ENCODE measurements around the gene ZP3.
A peak's percentile ranks its signal among the peaks of the same experiment; 100 is the strongest.
"Not testable (repeated sequence)": the region's sequence is repeated elsewhere in the genome, so short reads cannot be mapped to it uniquely, and the experiment has no call there.

The ZP3 gene

DNA sequence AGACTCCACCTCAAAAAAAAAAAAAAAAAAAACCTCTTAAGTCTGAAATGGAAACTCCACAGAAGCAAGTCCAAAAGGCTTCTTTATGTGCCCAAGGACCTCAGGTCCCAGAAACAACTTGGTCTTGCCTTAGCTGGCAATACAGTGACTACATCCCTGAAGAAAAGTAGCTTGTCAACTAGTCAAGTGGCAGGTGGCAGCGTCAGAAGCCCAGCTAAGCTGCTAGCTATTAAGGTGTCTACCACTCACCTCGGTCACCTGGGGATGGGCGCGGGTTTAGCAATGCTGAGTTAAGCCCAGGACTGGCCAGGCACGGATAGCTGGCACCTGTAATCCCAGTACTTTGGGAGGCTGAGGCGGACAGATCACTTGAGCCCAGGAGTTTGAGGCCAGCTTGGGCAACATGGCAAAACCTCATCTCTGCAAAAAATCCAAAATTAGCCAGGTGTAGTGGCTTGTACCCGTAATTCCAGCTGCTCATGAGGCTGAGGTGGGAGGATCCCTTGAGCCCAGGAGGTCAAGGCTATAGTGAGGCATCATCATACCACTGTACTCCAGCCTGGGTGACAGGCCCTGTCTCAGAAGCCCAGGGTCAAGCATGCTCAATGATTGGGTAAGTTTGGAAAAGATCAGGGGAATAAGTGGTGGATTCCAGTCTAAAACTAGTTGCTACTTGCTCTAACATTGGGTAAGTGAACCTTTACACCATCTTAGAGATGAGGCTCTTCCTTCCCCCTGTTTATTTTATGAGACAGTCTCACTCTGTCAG lies 14.6 kb downstream of the ZP3 start:
- not testable (repeated sequence) for DNase-seq (ENCODE audit: extremely low read depth in 1 of 2, low read depth in 1 of 2)

DNA sequence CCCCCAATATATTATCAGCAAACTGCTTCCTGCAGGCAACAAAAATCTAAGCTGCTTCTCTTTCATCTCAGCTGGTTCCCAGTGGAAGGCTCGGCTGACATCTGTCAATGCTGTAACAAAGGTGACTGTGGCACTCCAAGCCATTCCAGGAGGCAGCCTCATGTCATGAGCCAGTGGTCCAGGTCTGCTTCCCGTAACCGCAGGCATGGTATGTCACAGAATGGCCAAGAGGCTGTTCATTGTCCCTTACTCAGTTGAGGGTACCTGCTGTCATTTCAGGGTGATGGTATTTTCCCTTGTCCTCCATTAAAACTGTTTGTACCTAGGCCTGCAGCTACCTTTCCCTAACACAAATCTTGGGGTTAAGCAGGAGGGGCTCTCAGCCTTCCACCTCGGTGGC lies 15.7 kb downstream of the ZP3 start:
- DNase-seq (ENCODE audit: extremely low read depth in 1 of 2, low read depth in 1 of 2), result not testable (repeated sequence)

DNA sequence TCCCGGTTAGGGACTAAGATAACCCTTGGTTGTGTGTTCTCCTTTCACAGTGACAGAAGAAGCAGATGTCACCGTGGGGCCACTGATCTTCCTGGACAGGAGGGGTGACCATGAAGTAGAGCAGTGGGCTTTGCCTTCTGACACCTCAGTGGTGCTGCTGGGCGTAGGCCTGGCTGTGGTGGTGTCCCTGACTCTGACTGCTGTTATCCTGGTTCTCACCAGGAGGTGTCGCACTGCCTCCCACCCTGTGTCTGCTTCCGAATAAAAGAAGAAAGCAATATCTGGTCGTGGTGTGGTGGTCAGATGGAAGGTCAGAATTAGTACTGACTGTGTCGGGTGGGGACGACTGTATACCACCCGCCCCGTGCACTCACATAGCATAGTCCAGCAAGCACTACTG lies 17.0 kb downstream of the ZP3 start:
- DNase-seq (ENCODE audit: extremely low read depth in 1 of 2, low read depth in 1 of 2), result not testable (repeated sequence)

DNA sequence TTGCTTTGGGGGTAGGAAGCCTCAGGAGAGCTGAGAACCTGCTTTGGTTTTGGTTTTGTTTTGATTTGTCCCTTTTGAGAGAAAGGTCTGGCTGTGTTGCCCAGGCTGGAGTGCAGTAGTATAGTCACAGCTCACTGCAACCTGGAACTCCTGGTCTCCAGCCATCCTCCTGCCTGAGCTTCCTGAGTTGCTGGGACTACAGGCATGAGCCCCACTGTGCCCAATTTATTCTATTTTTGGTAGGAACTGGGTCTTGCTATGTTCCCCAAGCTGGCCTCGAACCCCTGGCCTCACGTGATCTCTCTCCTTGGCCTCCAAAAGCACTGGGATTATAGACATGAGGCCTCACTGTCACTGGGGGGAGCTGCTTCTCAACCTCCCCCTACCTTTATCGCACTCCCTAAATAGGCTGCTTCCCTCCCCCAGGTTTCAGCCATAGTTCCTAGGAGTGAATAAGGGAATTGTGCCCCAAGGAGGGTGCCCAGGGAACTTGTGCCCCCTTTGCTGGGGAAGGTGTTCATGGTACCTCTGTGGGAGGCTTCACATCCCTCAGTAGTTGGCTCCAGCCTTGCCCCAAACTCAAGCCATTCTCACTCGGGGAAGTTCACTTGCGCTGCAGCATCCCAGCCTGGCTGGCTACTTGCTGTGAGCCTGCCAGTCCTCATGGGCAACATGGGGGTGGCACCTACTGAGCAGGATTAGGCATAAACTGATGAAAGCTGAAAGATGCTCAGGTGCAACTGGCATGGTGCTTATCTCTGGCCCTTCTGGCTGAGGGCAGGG lies 18.1 kb downstream of the ZP3 start:
- not testable (repeated sequence) for DNase-seq (ENCODE audit: extremely low read depth in 1 of 2, low read depth in 1 of 2)

DNA sequence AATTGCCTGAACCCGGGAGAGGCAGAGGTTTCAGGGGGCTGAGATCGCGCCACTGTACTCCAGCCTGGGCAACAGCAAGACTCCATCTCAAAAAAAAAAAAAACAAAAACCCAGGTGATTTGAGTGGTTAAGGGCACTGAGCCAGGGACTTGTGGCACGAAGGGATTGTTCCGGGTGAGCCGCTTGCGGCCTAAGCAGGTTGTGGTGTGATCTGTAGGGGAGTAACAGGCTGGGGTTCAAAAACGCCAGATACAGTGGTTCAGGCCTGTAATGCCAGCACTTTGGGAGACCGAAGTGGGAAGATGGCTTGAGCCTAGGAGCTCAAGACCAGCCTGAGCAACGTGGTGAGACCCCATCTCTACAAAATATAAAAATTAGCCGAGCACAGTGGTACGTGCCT lies 19.1 kb downstream of the ZP3 start:
- not testable (repeated sequence) for DNase-seq (ENCODE audit: extremely low read depth in 1 of 2, low read depth in 1 of 2)

DNA sequence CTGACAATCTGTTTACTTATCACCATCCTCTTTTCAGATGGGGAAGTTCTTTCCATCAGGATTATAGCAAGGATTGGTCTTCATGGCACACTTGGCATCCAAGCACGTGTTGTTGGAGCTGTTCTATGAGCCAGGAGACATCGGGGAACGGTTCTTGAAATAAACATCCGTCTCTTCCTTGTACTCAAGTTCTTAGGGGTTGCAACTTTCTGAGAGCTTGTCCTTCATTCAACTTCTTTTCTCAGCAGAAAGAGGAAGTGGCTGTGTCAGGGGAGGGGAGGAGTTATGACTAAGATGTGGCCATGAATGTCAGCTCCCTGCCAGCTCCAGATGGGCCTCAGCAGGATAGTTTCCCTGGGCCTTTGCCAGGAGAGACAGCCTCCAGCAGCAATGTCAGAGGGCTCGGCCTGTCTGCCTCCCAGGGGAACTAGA lies 20.8 kb downstream of the ZP3 start:
- DNase-seq (ENCODE audit: extremely low read depth in 1 of 2, low read depth in 1 of 2), result not testable (repeated sequence)

DNA sequence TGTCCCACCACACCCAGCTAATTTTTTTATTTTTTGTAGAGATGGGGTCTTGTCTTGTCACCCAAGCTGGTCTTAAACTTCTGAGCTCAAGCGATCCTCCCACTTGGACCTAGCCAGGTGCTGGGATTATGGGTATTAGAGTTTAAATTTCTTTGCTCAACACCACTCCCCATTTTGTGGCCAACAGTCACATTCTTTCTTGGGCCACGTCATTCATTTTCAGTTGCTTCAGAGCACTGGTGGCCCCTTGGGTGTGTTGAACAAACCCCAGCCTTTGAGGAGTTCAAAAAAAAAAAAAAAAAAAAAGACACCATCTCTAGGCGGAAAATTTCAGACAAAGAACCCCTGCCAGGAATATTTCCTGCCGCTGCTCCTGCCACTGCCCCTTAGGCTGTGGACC lies 32.3 kb downstream of the ZP3 start:
- DNase-seq (ENCODE audit: extremely low read depth in 1 of 2, low read depth in 1 of 2), result not testable (repeated sequence)

DNA sequence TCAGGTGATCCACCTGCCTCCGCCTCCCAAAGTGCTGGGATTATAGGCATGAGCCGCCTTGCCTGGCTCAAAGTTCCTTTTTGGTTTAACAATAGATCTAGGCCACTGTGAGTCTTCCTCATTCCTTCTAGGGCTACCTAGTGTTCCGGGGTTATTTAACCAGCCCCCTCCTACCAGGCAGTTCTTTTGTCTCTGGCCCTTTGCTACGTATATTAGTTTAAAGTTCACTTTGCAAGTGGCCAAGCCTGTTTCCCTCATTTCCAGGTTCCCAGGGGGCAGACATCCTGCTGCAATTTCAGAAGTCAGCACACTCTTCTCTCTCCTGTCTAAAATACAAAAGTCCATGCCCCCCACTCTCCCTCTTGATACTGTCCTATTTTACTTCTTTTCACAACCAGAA lies 33.8 kb downstream of the ZP3 start:
- DNase-seq (ENCODE audit: extremely low read depth in 1 of 2, low read depth in 1 of 2), result not testable (repeated sequence)

DNA sequence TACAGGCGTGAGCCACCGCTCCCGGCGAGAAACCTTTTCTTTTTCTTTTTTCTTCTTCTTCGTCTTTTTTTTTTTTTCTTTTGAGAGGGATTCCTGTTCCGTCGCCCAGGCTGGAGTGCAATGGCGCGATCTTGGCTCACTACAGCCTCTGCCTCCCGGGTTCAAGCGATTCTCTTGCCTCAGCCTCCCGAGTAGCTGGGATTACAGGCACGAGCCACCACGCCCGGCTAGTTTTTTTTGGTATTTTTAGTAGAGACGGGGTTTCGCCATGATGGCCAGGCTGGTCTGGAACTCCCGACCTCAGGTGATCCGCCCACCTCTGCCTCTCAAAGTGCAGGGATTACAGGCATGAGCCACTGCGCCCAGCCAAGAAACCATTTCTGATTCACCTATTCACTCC lies 36.0 kb downstream of the ZP3 start:
- DNase-seq (ENCODE audit: extremely low read depth in 1 of 2, low read depth in 1 of 2), result not testable (repeated sequence)

DNA sequence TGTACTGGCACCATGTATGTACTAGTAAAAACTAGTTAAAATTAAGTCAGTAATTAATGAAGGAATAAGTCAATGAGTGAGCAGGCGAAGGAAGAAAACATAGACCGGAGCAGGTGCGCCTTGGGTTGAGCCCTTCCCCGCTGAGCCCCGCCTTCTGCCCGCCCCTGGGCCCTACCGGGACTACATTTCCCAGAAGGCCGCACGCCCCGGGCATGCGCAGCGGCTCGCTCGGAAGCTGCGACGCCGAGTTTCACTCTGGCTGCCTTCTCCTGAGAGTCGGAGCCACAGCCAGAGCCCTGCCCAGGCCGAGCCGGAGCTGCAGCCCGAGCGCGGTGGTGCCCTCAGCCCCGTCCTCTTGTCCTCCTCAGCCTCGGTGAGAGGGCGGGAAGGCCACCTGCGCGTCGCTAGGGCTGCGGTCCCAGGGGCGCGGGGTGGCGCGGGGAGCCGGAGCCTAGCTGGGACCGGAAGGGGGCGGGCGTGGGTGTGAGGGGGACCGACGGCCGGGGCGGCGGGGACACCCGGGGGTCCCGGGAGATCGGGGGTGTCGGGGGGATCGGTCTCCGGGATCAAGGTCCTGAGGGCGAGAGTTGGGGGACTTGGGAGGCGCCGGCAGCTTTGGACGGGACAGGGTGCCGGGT lies 36.8 kb downstream of the ZP3 start, which contains the start of gene DTX2:
Gene DTX2, plus strand, starts transcription at position 246 of the 638 bp plus-strand sequence. CDS start 18,801 bp downstream, outside the sequence.
- peak in 1 of 2 donors; percentile 14 for DNase-seq (ENCODE audit: extremely low read depth in 1 of 2, low read depth in 1 of 2)

DNA sequence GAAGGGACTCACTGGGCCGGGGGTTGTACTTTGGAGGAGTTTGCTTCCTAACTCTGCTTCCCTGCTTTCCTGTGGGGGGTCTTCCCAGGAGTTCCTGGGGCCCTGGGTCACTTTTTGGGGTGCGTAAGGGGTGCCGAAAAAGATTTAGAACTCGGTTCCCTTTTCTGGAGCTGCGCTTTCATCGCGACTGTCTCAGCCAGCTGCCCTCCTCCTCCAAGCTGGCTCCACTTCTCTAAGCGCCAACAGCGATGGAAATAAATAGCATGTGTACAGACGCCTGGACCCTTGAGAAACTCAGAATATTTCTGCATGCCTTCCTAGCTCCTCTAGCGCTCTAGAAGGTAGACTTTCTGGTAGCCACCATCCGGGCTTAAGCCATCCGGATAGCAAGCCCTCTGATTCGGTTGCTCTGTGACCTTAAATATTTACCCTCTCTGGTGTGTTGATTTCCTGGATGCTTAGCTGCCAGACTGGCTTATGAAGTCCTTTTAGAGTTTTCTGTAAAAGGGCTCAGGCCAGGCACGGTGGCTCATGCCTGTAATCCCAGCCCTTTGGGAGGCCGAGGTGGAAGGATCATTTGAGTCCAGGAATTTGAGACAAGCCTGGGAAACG lies 37.6 kb downstream of the ZP3 start:
- DNase-seq (ENCODE audit: extremely low read depth in 1 of 2, low read depth in 1 of 2), result not testable (repeated sequence)

DNA sequence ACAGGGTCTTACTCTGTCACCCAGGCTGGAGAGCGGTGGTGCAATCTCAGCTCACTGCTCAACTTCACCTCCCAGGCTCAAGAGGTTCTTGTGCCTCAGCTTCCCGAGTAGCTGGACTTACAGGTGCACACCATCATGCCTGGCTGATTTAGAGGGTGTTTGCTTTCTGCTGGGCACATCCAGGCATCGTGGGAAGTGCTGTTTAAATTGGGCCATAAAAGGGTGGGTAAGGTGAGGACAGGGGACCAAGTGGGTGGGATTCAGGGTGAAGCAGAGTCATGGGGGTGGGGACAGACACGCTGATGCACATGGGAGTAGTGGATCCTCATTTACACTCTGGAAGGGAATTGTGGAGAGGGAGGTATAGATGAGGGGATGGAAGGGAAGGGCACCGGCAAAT lies 40.2 kb downstream of the ZP3 start:
- DNase-seq (ENCODE audit: extremely low read depth in 1 of 2, low read depth in 1 of 2), result not testable (repeated sequence)

DNA sequence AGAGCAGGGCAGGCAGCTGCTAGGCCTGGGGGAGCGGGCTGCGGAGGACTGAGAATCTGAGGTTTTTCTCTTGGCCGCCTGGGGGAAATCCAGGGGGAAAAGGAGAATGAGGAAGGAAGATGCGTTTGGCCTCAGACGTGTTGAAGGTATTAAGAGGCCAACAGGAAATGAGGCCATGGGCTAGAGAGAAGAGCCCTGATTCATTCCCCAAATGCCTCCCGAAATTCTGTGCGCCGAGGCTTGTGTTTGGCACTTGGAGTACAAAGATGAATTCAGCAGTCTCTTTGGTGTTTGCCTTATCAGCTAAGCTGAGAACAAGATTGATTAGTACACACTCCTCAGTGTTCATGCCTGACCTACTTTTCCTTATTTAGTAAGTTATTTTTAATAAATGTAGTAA lies 41.2 kb downstream of the ZP3 start:
- not testable (repeated sequence) for DNase-seq (ENCODE audit: extremely low read depth in 1 of 2, low read depth in 1 of 2)

DNA sequence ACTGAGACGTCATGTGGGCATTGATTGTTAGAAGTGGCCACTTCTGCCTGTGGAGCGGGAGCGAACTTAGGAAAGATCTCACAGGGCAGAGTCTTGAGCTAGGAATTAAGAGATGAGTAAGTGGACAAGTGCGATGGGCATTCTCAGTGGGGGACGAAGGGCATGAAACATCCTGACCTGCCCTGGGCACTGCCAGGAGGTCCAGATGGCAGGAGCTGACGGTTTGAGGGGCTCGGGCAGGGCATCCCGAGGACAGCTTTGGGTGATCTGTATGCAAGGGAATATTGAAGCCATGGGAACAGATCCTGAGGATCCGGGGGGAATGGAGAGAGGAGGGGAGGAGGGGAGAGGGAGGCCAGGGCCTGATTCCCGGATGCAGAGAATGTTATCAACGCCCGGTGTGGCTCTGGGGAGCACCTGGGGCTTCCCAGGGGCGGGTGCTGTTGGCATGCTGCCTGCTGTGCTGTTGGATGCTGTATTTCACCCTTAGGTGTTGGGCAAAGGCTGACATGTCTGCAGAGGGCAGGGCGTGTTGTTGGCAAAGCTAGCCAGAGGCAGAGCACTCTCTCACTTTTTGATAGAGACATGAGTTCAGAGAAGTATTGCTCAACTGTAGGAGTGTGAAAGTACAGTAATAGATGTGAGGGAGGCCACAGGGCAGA lies 43.1 kb downstream of the ZP3 start:
- not testable (repeated sequence) for DNase-seq (ENCODE audit: extremely low read depth in 1 of 2, low read depth in 1 of 2)

DNA sequence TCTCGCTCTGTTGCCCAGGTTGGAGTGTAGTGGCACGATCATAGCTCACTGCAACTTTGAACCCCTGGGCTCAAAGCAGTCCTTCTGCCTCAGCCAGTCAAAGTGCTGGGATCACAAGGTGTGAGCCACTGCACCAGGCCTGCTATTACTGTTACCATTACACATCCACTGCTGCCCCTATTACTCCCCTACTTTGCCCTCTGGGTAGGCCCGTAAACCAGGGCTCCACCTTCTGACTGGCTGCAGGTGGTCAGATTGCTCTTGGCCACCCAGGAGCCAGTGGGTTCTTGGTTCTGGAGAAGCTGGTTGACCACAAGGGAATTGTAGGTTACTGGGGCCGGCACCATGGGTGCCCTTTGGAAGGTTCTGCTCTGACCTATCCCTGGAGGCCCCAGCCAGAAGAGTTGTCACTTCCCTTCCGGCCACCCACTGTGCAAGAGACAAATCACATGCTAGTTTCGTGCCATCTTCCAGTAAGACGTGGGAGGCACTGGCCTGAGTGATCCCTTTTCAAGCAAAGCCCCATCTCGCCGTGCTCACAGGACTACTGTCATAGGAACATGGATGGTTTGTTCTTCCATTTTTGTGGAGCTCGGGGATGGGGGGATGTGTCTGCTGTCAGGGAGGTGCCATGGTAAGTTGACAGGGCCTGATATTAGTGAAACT lies 46.9 kb downstream of the ZP3 start:
- DNase-seq (ENCODE audit: extremely low read depth in 1 of 2, low read depth in 1 of 2), result not testable (repeated sequence)

DNA sequence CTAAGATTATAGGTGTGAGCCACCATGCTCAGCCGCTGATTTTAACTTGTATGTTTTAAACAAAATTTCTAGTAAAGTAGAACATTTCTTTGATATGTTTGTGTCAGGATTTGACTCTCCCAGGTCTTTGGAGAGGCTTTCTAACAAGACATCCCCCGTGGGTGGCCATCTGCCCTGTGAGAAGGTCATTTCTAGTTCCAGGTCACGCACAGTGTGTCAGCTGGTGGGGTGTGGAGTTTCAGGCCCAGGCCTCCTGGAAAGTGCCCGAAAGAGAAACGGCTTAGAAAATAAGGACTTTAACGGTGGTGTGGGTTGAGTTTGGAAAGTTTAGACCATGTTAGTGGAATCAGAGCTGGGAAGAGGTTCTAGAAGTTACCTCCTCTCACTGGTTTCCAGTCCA lies 48.3 kb downstream of the ZP3 start:
- DNase-seq (ENCODE audit: extremely low read depth in 1 of 2, low read depth in 1 of 2), result not testable (repeated sequence)

DNA sequence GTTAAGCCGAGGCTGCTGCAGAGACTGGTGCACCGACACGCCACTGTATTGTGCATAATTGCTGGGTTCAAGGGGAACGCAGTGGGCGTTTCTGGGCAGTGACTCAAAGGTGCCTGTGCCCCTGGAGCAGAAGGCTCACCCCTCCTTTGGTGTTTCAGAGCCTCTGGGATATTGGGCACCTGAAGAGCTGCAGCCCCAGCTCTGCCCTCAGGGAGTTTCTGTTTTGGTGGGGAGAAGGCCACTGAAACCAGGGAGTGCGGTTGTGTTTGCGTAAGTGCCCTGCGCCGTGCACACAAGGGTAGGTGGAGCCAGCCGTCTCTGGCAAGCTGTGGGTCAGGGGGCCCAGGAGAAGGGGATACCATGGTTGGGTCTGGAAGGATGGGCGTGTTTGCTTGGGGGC lies 51.5 kb downstream of the ZP3 start:
- DNase-seq (ENCODE audit: extremely low read depth in 1 of 2, low read depth in 1 of 2), result not testable (repeated sequence)

DNA sequence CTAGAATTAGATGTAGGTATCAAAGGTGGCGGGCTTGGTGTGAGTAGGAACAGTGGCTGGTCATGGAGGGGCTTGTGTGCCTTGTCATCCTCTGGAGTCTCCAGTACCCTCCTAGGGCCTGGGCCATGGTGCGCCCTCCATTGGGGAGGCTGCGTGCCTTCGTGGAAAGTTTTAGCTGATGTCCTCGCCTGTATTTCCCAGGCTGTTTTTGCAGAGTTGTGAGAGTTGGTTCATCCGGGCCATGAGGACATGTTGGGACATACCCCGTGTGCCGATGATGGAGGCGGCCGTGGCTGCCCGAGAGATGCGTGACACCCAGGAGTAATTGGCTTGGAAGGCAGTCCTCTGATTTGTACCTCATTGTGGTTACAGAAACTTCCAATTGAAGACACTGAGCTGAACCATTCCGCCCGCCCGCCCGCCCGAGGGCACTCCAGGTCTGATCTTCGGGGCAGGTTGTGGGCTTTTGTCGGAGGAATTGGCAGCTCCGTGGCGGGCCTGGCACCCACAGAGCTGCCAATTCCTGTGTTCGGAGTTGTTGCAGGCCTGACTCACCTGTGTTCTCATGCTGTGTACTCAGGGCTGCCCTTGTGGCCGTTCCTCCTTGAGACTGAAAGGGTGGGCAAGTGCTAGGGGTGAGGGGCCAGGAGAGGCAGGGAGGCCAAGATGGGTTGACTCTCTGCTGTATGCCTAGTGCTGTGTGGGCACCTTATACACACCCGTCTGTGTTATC lies 52.2 kb downstream of the ZP3 start:
- not testable (repeated sequence) for DNase-seq (ENCODE audit: extremely low read depth in 1 of 2, low read depth in 1 of 2)

DNA sequence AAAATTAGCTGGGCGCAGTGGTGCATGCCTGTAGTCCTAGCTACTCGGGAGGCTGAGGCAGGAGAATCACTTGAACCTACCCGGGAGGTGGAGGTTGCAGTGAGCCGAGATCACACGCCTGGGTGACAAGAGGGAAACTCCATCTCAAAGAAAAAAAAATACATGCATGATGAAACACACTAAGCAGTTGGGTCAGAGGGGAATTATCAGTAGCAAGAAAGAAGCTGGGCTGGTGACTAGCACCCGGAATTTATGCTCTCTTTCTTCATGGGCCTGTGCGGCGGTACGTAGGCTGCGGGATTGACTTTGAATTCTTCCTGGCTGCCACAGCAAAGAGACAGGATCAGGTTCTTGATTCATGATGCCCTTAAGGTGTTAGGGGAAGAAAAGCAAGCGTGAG lies 54.9 kb downstream of the ZP3 start:
- not testable (repeated sequence) for DNase-seq (ENCODE audit: extremely low read depth in 1 of 2, low read depth in 1 of 2)
